ENCODE data around the gene PIP5K1C.

Gene PIP5K1C

DNA sequence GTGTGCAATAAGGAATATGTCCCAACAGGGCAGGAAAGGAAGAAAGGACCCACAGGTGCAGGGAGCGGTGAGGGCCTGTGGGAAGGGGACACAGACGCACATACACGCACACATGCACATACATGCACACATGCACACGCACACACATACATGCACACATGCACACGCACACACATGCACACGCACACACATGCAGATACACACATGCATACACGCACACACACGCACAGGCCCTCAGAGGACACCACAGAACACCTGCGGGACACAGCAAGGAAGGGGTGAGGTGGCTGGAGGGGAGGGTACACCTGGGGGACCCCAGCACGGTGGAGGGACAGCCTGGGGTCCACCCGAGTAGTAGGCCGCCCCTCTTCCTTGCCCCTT is 12.9 kb downstream of the PIP5K1C start:
- Histone ChIP-seq H3K4me2 (ENCODE audit: low read depth, low read length, poor library complexity, severe bottlenecking) (no peak overlapping the region), H2AFZ (ENCODE audit: low read depth, low read length, severe bottlenecking) (no peak overlapping the region)

DNA sequence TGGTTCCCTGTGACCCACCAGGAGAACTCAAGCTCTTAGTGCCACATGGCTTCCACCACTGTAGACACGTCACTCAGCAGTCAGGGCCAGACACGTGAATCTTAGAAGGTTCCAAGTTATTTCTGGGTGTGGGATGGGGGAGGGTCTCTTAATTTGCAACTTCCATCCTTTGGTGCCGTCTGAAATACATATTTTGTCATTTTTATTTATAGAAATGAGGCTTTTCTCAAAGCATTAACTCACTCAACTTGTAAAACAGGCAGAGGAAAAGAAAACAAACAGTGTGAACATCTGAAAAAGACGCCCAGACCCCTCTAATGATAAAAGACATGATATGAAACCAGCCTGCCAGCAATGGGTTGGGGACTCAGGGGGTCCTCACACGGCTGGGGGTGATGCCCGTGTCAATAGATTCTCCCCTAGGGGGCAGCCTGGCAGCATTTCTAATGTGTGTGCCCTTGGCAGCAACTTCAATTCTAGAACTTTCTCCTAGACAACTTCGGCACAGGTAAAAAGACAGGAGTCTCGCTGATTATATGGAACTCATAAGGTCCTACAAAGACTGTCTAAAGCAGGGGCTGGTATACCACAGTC is 15.4 kb downstream of the PIP5K1C start:
- H3K9ac ChIP-seq (ENCODE audit: low read length) = no peak overlapping the region
- no peaks in the 10 kb centered on the region for H3K36me3 ChIP-seq (ENCODE audit: low read length)
- H3K9me3 ChIP-seq (ENCODE audit: insufficient read depth, low read length) = no peaks in the 10 kb centered on the region
- H3K4me3 ChIP-seq (ENCODE audit: insufficient read depth, low read length, poor library complexity, severe bottlenecking) = no peak overlapping the region
- no peaks in the 10 kb centered on the region for H3F3A ChIP-seq (ENCODE audit: insufficient read depth)
- no peak overlapping the region for H2AFZ ChIP-seq (ENCODE audit: low read depth, low read length, severe bottlenecking)
- no peaks in the 10 kb centered on the region for H3K27me3 ChIP-seq (ENCODE audit: low read length)
- TF ChIP-seq, protein P1, sequence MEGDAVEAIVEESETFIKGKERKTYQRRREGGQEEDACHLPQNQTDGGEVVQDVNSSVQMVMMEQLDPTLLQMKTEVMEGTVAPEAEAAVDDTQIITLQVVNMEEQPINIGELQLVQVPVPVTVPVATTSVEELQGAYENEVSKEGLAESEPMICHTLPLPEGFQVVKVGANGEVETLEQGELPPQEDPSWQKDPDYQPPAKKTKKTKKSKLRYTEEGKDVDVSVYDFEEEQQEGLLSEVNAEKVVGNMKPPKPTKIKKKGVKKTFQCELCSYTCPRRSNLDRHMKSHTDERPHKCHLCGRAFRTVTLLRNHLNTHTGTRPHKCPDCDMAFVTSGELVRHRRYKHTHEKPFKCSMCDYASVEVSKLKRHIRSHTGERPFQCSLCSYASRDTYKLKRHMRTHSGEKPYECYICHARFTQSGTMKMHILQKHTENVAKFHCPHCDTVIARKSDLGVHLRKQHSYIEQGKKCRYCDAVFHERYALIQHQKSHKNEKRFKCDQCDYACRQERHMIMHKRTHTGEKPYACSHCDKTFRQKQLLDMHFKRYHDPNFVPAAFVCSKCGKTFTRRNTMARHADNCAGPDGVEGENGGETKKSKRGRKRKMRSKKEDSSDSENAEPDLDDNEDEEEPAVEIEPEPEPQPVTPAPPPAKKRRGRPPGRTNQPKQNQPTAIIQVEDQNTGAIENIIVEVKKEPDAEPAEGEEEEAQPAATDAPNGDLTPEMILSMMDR (IDR thresholded peaks at IDR 0.05; ENCODE audit: insufficient read depth, low read length, poor library complexity, severe bottlenecking) = no peak
- TF ChIP-seq EZH2phosphoT487 (conservative IDR thresholded peaks at IDR 0.05; ENCODE audit: low read length) = no peak
- H3K4me2 ChIP-seq (ENCODE audit: low read depth, low read length, poor library complexity, severe bottlenecking) = no peak overlapping the region
- H3K27ac ChIP-seq (ENCODE audit: low read depth, low read length) = no peak overlapping the region
- 0 out of 2 replicates have a peak, but pooled peaks cover 3% of the 10 kb centered on the region for H4K20me1 ChIP-seq (ENCODE audit: low read depth, low read length)
- H3K9me2 ChIP-seq (replicated peaks; ENCODE audit: insufficient read depth, low read length) = no peaks in the 10 kb centered on the region
- no peaks in the 10 kb centered on the region for H3K79me2 ChIP-seq (ENCODE audit: insufficient read depth, low read length)

More for the DNA sequence above, 12.9 kb downstream of the PIP5K1C start:
- H3K4me3 ChIP-seq (ENCODE audit: insufficient read depth, low read length, poor library complexity, severe bottlenecking) = no peak overlapping the region
- no peaks in the 10 kb centered on the region for H3K79me2 ChIP-seq (ENCODE audit: insufficient read depth, low read length)
- no peaks in the 10 kb centered on the region for H3K9me3 ChIP-seq (ENCODE audit: insufficient read depth, low read length)
- H3K9ac ChIP-seq (ENCODE audit: low read length) = no peak overlapping the region
- no peaks in the 10 kb centered on the region for H3K36me3 ChIP-seq (ENCODE audit: low read length)
- H3F3A ChIP-seq (ENCODE audit: insufficient read depth) = no peaks in the 10 kb centered on the region
- no peak overlapping the region for H3K27ac ChIP-seq (ENCODE audit: low read depth, low read length)
- 0 out of 2 replicates have a peak, but pooled peaks cover 3% of the 10 kb centered on the region for H4K20me1 ChIP-seq (ENCODE audit: low read depth, low read length)
- TF ChIP-seq, protein P1 (IDR thresholded peaks at IDR 0.05; ENCODE audit: insufficient read depth, low read length, poor library complexity, severe bottlenecking) = no peak
- TF ChIP-seq EZH2phosphoT487 (conservative IDR thresholded peaks at IDR 0.05; ENCODE audit: low read length) = no peak
- H3K9me2 ChIP-seq (replicated peaks; ENCODE audit: insufficient read depth, low read length) = no peaks in the 10 kb centered on the region
- no peaks in the 10 kb centered on the region for H3K27me3 ChIP-seq (ENCODE audit: low read length)

DNA sequence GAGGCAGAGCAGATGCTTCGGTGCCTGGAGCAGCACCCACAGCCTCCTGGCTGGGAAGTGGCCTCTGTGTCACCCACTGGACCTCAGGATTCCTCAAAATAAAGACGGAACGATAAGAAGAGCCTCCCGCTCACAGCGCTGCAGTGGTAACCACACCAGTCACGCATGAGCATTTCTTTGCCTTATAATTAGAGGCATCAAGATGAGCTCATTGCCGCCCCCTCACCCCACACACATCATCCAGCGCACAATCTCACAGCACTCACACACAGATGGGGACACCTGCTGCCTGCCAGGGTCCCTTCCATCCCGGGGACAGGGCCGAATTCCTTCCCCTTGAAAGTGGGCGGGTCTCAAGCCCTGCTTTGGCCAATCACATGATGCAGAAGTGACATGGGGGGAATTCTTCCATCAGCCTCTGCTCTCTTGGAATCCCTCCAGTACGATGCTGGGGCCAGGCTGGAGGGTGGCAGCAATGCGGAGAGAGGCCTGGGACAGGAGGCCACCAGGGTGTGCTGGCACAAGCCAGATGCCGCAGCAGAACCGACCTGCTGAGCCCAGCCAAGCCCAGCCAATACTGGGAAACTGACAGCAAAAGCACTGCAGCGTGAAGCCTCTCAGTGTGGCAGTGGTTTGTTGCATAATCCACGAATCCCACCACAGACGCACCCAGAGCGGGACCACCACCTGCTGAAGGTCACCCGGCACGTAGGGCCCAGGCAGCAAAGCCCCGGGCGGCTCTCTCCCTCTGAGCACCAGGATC is 16.0 kb downstream of the PIP5K1C start:
- H3K9me2 ChIP-seq (replicated peaks; ENCODE audit: insufficient read depth, low read length) = no peaks in the 10 kb centered on the region
- no peaks in the 10 kb centered on the region for H3F3A ChIP-seq (ENCODE audit: insufficient read depth)
- H3K4me2 ChIP-seq (ENCODE audit: low read depth, low read length, poor library complexity, severe bottlenecking) = no peak overlapping the region
- no peak overlapping the region for H2AFZ ChIP-seq (ENCODE audit: low read depth, low read length, severe bottlenecking)
- no peaks in the 10 kb centered on the region for H3K9me3 ChIP-seq (ENCODE audit: insufficient read depth, low read length)
- TF ChIP-seq, protein P1 (IDR thresholded peaks at IDR 0.05; ENCODE audit: insufficient read depth, low read length, poor library complexity, severe bottlenecking) = no peak
- no peak for TF ChIP-seq EZH2phosphoT487 (conservative IDR thresholded peaks at IDR 0.05; ENCODE audit: low read length)
- no peaks in the 10 kb centered on the region for H3K79me2 ChIP-seq (ENCODE audit: insufficient read depth, low read length)
- no peaks in the 10 kb centered on the region for H3K27me3 ChIP-seq (ENCODE audit: low read length)
- H3K9ac ChIP-seq (ENCODE audit: low read length) = no peak overlapping the region
- H3K36me3 ChIP-seq (ENCODE audit: low read length) = no peaks in the 10 kb centered on the region
- H4K20me1 ChIP-seq (ENCODE audit: low read depth, low read length) = no peaks in the 10 kb centered on the region
- H3K4me3 ChIP-seq (ENCODE audit: insufficient read depth, low read length, poor library complexity, severe bottlenecking) = no peak overlapping the region
- no peak overlapping the region for H3K27ac ChIP-seq (ENCODE audit: low read depth, low read length)
